GM23338 (cell line): ENCODE measurements around the gene SORCS2. TPM values are rescaled to one million over a fixed set of nuclear protein-coding genes. Genes with fewer than 3 reads are reported as not detected.

Experiments used
- ATAC-seq: fragments of 200-7000 bp; cut with Tn5 transposase; 3 replicates; pipeline ENCODE4 v1.9.1; 2020
- DNase-seq: peaks from one replicate; pipeline ENCODE4 v3.0.0-alpha.2; 2015; ENCODE audit warnings: low spot score
- H2AFZ ChIP-seq: fragments of 200-600 bp; sonication (generic); 2 replicates; pipeline ENCODE4 v1.8.0; 2016; ENCODE audit warnings: antibody characterized with exemption, mild to moderate bottlenecking, moderate library complexity
- H3F3A ChIP-seq: fragments of 200-600 bp; sonication (generic); replicated peaks from 2 replicates; pipeline ENCODE4 v1.8.0; 2017; ENCODE audit warnings: antibody characterized with exemption, mixed run types, low read depth
- H3K27ac ChIP-seq: fragments of 200-600 bp; sonication (generic); 2 replicates; pipeline ENCODE4 v1.6.1; 2016; ENCODE audit warnings: low read depth
- H3K27me3 ChIP-seq: fragments of 200-600 bp; sonication (generic); 2 replicates; pipeline ENCODE4 v1.8.0; 2016; ENCODE audit warnings: mild to moderate bottlenecking, mixed run types, moderate library complexity; ENCODE audit not compliant: insufficient read depth
- H3K36me3 ChIP-seq: fragments of 200-600 bp; sonication (generic); 2 replicates; pipeline ENCODE4 v1.8.0; 2016; ENCODE audit warnings: mild to moderate bottlenecking; ENCODE audit not compliant: insufficient read depth
- H3K4me1 ChIP-seq: fragments of 200-600 bp; sonication (generic); 2 replicates; pipeline ENCODE4 v1.8.0; 2016; ENCODE audit warnings: mild to moderate bottlenecking, moderate library complexity; ENCODE audit not compliant: insufficient read depth
- H3K4me2 ChIP-seq: fragments of 200-600 bp; sonication (generic); 2 replicates; pipeline ENCODE4 v1.7.1; 2017; ENCODE audit warnings: mixed run types
- H3K4me3 ChIP-seq: fragments of 200-600 bp; sonication (generic); 2 replicates; pipeline ENCODE4 v1.6.1; 2016; ENCODE audit warnings: mixed run types
- H3K79me2 ChIP-seq: fragments of 200-600 bp; sonication (generic); replicated peaks from 2 replicates; pipeline ENCODE4 v1.8.0; 2017; ENCODE audit warnings: mild to moderate bottlenecking; ENCODE audit not compliant: insufficient read depth
- H3K9me2 ChIP-seq: fragments of 200-600 bp; sonication (generic); 2 replicates; pipeline ENCODE4 v1.8.0; 2017; ENCODE audit not compliant: insufficient read depth
- H4K20me1 ChIP-seq: fragments of 200-600 bp; sonication (generic); replicated peaks from 2 replicates; pipeline ENCODE4 v1.8.0; 2017; ENCODE audit warnings: mild to moderate bottlenecking; ENCODE audit not compliant: insufficient read depth
- H3K27ac Mint-ChIP-seq: 2 replicates; pipeline ENCODE4 v1.8.0; 2020; ENCODE audit warnings: inconsistent platforms, mild to moderate bottlenecking, moderate library complexity, mixed read lengths
- H3K27me3 Mint-ChIP-seq: 3 replicates; pipeline ENCODE4 v1.8.0; 2022; ENCODE audit warnings: low read depth, mild to moderate bottlenecking, moderate library complexity, mixed read lengths, inconsistent platforms; ENCODE audit not compliant: insufficient read depth, poor library complexity
- H3K36me3 Mint-ChIP-seq: 3 replicates; pipeline ENCODE4 v1.8.0; 2021; ENCODE audit warnings: low read depth, mild to moderate bottlenecking, inconsistent platforms, moderate library complexity, mixed read lengths
- H3K4me1 Mint-ChIP-seq: 3 replicates; pipeline ENCODE4 v1.8.0; 2020; ENCODE audit warnings: mild to moderate bottlenecking, inconsistent platforms, mixed read lengths
- H3K4me3 Mint-ChIP-seq: 3 replicates; pipeline ENCODE4 v1.8.0; 2021; ENCODE audit warnings: moderate library complexity, mild to moderate bottlenecking, inconsistent platforms, mixed read lengths
- H3K9me3 Mint-ChIP-seq: 3 replicates; pipeline ENCODE4 v1.8.0; 2020; ENCODE audit warnings: moderate library complexity, mild to moderate bottlenecking, inconsistent platforms, mixed read lengths
- CTCF ChIP-seq, 2 experiments: fragments of 200-600 bp in 1 of 2; sonication (generic) in 1 of 2; conservative IDR thresholded peaks; 2 replicates each; pipeline versions ENCODE4 v1.5.1 to v1.6.1; 2016 to 2017; ENCODE audit warnings: antibody characterized with exemption in 2 of 2, low read depth in 2 of 2, mild to moderate bottlenecking in 2 of 2, moderate library complexity in 1 of 2
- EZH2 ChIP-seq: fragments of 200-600 bp; sonication (generic); IDR thresholded peaks from one replicate; pipeline ENCODE4 v1.8.0; 2017; ENCODE audit warnings: antibody characterized with exemption, mild to moderate bottlenecking, low read depth; ENCODE audit not compliant: unreplicated experiment
- EZH2phosphoT487 ChIP-seq: fragments of 200-600 bp; sonication (generic); IDR thresholded peaks from one replicate; pipeline ENCODE4 v1.8.1; 2018; ENCODE audit warnings: antibody characterized with exemption; ENCODE audit not compliant: unreplicated experiment
- NANOG ChIP-seq: IDR thresholded peaks from 2 replicates; pipeline ENCODE4 v1.6.1; 2016; ENCODE audit warnings: antibody characterized with exemption, borderline replicate concordance
- REST ChIP-seq: IDR thresholded peaks from one replicate; pipeline ENCODE4 v1.6.1; 2018; ENCODE audit warnings: antibody characterized with exemption; ENCODE audit not compliant: unreplicated experiment
- ZNF331 ChIP-seq: fragments of 250-450 bp; sonication (Bioruptor Pico); IDR thresholded peaks from 2 replicates; pipeline ENCODE4 v1.5.0; 2020; ENCODE audit warnings: low read depth, mild to moderate bottlenecking, moderate library complexity
- polyA plus RNA-seq: library from polyadenylated mRNA; unstranded; fragments of >200 nt; fragmentation: Nextera tagmentation; extraction: Ambion mirVana; gene quantifications from 2 replicates; pipeline ENCODE4 v1.2.1, GENCODE V29; 2016
- total RNA-seq: library from RNA; depleted of rRNA; stranded (reverse); fragments of >200 nt; shearing (Covaris generic); gene quantifications from 2 replicates; pipeline ENCODE4 v1.2.3, GENCODE V29; 2014

The SORCS2 gene
- total and polyA plus RNA-seq, 2 experiments from 2014 or later, result 0.47 to 2.4 TPM

- Histone ChIP-seq H4K20me1 (no peaks in the 10 kb centered on the region), H3K27me3 (no peaks in the 10 kb centered on the region), H3K36me3 (no peaks in the 10 kb centered on the region), H3K79me2 (no peaks in the 10 kb centered on the region), H3F3A (no peaks in the 10 kb centered on the region), H3K4me2 (no peak overlapping the region), H2AFZ (no peak overlapping the region), H3K4me3 (no peak overlapping the region), H3K4me1 (peaks cover 21% of the 10 kb centered on the region), H3K27ac (no peak overlapping the region), H3K9me2 (no peaks in the 10 kb centered on the region)
- DNase-seq (no peak), ATAC-seq (peak; percentile 72)
- Mint-ChIP-seq H3K27ac (no peak overlapping the region), H3K4me3 (no peak overlapping the region), H3K4me1 (peaks cover 35% of the 10 kb centered on the region), H3K27me3 (peaks cover 19% of the 10 kb centered on the region), H3K36me3 (no peaks in the 10 kb centered on the region), H3K9me3 (no peaks in the 10 kb centered on the region)
- TF ChIP-seq CTCF (conservative IDR thresholded peaks at IDR 0.05; ENCODE audit: low read depth in 2 of 2), result peak; percentile 30 to 53
- no peak for TF ChIP-seq NANOG
These were observed 401.5 kb downstream of the SORCS2 start for GRCh38 chr4:7593646-7594412.

- ATAC-seq (peak; percentile 24), DNase-seq (no peak)
- no peak overlapping the region for H3K4me3 Mint-ChIP-seq
- no peaks in the 10 kb centered on the region for H3K79me2 ChIP-seq
- no peak overlapping the region for H3K27ac ChIP-seq
- no peaks in the 10 kb centered on the region for H4K20me1 ChIP-seq
- H3K36me3 Mint-ChIP-seq, result no peaks in the 10 kb centered on the region
- H3K27me3 Mint-ChIP-seq, result peaks cover 19% of the 10 kb centered on the region
- H3F3A ChIP-seq, result no peaks in the 10 kb centered on the region
- no peak overlapping the region for H2AFZ ChIP-seq
- peak overlapping the region; percentile 51 for H3K4me2 ChIP-seq
- H3K9me3 Mint-ChIP-seq, result no peaks in the 10 kb centered on the region
- H3K27ac Mint-ChIP-seq, result peak overlapping the region; percentile 27; the same call in 1 of the 2 replicates
- no peaks in the 10 kb centered on the region for H3K36me3 ChIP-seq
- H3K9me2 ChIP-seq, result no peaks in the 10 kb centered on the region
- H3K4me1 ChIP-seq, result peaks cover 21% of the 10 kb centered on the region
- no peak overlapping the region for H3K4me3 ChIP-seq
- peaks cover 26% of the 10 kb centered on the region for H3K4me1 Mint-ChIP-seq
- no peaks in the 10 kb centered on the region for H3K27me3 ChIP-seq
- TF ChIP-seq CTCF (conservative IDR thresholded peaks at IDR 0.05; ENCODE audit: low read depth in 2 of 2), result no peak
- TF ChIP-seq EZH2, result no peak
- TF ChIP-seq ZNF331 (CRISPR knock-in tag), result no peak
- no peak for TF ChIP-seq EZH2phosphoT487
- no peak for TF ChIP-seq REST
These were observed 403.7 kb downstream of the SORCS2 start for GRCh38 chr4:7595934-7596461.
